ENCODE results near the gene DIPK1A. TPM values are rescaled to one million over a fixed set of nuclear protein-coding genes. Genes with fewer than 3 reads are reported as not detected.

The DIPK1A gene
- total and polyA plus RNA-seq, 4 experiments from 2014 or later, result 14.5 to 29.1 (median 19.9) TPM

- POLR2A ChIA-PET (ENCODE audit: partially characterized antibody), result interaction anchor here (0.5 to 11.5 kb wide), 10 partner anchors 9 to 132 kb away, joined by 3 to 244 read pairs (median 6); partner anchors contain the start of gene RPL5
- CTCF ChIA-PET (ENCODE audit: partially characterized antibody), result interaction anchor here (1.8 to 12.3 kb wide), 6 partner anchors 8 to 109 kb away, joined by 5 to 263 read pairs (median 66); no protein-coding TSS in a partner anchor
Measured at GRCh38 chr1:92964316-92964715, 3.1 kb upstream of the DIPK1A start.

GRCh38 chr1:92961896-92962752 is 862 bp upstream of the DIPK1A start:
- intact Hi-C loops (cut with micrococcal nuclease), result loop anchor here (1.0 to 10.0 kb wide), 10 partner anchors 19 to 1940 kb away; partner anchors contain the start of genes CCDC18, DR1, GFI1 and MTF2
- Mint-ChIP-seq H3K27ac (no peak overlapping the region), H3K27me3 (no peaks in the 10 kb centered on the region), H3K4me3 (no peak overlapping the region), H3K36me3 (peaks cover 0 to 11% of the 10 kb centered on the region in 2 donors), H3K9me3 (peaks cover 0 to 2% (median 0%) of the 10 kb centered on the region in 8 donors), H3K4me1 (peaks cover 22 to 30% (median 26%) of the 10 kb centered on the region in 4 donors)
- Histone ChIP-seq H3K4me1 (ENCODE audit: insufficient read depth, low read length) (peaks cover 68% of the 10 kb centered on the region), H3K9me3 (ENCODE audit: control insufficient read depth in 1 of 2, low read length in 2 of 2) (no peaks in the 10 kb centered on the region), H3K4me3 (ENCODE audit: low read length in 2 of 2) (peak overlapping the region; percentile 33 to 87), H3K36me3 (ENCODE audit: insufficient read depth, low read length) (no peaks in the 10 kb centered on the region), H3K27ac (ENCODE audit: low read depth, low read length) (peak overlapping the region; percentile 98), H3K27me3 (ENCODE audit: insufficient read depth, low read length) (no peaks in the 10 kb centered on the region)
- DNase-seq, result peak; percentile 81 to 92 (median 87)
- POLR2A ChIA-PET (ENCODE audit: partially characterized antibody), result interaction anchor here (0.6 to 11.5 kb wide), 36 partner anchors 11 to 948 kb away, joined by 3 to 244 read pairs (median 6); partner anchors contain the start of genes DR1, MTF2, RPL5 and TMED5
- CTCF ChIA-PET (ENCODE audit: partially characterized antibody), result interaction anchor here (0.6 to 12.3 kb wide), 25 partner anchors 9 to 241 kb away, joined by 3 to 263 read pairs (median 5); partner anchors contain the start of gene RPL5

More at GRCh38 chr1:92964316-92964715, 3.1 kb upstream of the DIPK1A start:
- Mint-ChIP-seq H3K27ac (no peak overlapping the region), H3K27me3 (no peaks in the 10 kb centered on the region), H3K4me1 (peaks cover 13 to 22% (median 17%) of the 10 kb centered on the region in 4 donors), H3K9me3 (peaks cover 0 to 2% (median 0%) of the 10 kb centered on the region in 8 donors), H3K4me3 (no peak overlapping the region), H3K36me3 (peaks cover 0 to 11% of the 10 kb centered on the region in 2 donors)
- no peak for DNase-seq
- Histone ChIP-seq H3K27ac (ENCODE audit: low read depth, low read length) (peak overlapping the region; percentile 98), H3K36me3 (ENCODE audit: insufficient read depth, low read length) (no peaks in the 10 kb centered on the region), H3K4me3 (ENCODE audit: low read length in 2 of 2) (peak overlapping the region in 1 of 2 donors; percentile 15), H3K9me3 (ENCODE audit: control insufficient read depth in 1 of 2, low read length in 2 of 2) (no peaks in the 10 kb centered on the region), H3K27me3 (ENCODE audit: insufficient read depth, low read length) (no peaks in the 10 kb centered on the region), H3K4me1 (ENCODE audit: insufficient read depth, low read length) (peaks cover 61% of the 10 kb centered on the region)
- intact Hi-C loops (cut with micrococcal nuclease), result loop anchor here (5.0 to 10.0 kb wide), 4 partner anchors 380 to 1942 kb away; partner anchors contain the start of genes DR1, GFI1 and ZNF644

GRCh38 chr1:92960395-92961130 is 699 bp downstream of the DIPK1A start:
- Mint-ChIP-seq H3K4me1 (peaks cover 35 to 45% (median 40%) of the 10 kb centered on the region in 4 donors), H3K4me3 (peak overlapping the region; percentile 89 to 98 (median 92)), H3K27ac (peak overlapping the region; percentile 97 to 99 (median 99)), H3K36me3 (peaks cover 0 to 11% of the 10 kb centered on the region in 2 donors), H3K9me3 (peaks cover 0 to 2% (median 0%) of the 10 kb centered on the region in 8 donors), H3K27me3 (no peaks in the 10 kb centered on the region)
- H3K4me1 ChIP-seq (ENCODE audit: insufficient read depth, low read length), result peaks cover 76% of the 10 kb centered on the region
- no peaks in the 10 kb centered on the region for H3K27me3 ChIP-seq (ENCODE audit: insufficient read depth, low read length)
- peak; percentile 75 to 88 (median 80) for DNase-seq
- peak overlapping the region; percentile 98 for H3K27ac ChIP-seq (ENCODE audit: low read depth, low read length)
- POLR2A ChIA-PET (ENCODE audit: partially characterized antibody), result interaction anchor here (0.7 to 11.5 kb wide), 27 partner anchors 8 to 476 kb away, joined by 3 to 244 read pairs (median 14); partner anchors contain the start of genes DR1, MTF2 and RPL5
- CTCF ChIA-PET (ENCODE audit: partially characterized antibody), result interaction anchor here (0.6 to 12.3 kb wide), 29 partner anchors 8 to 129 kb away, joined by 3 to 263 read pairs (median 4); no protein-coding TSS in a partner anchor
- H3K9me3 ChIP-seq (ENCODE audit: control insufficient read depth in 1 of 2, low read length in 2 of 2), result no peaks in the 10 kb centered on the region
- H3K4me3 ChIP-seq (ENCODE audit: low read length in 2 of 2), result peak overlapping the region; percentile 48 to 76
- intact Hi-C loops (cut with micrococcal nuclease), result loop anchor here (1.0 to 10.0 kb wide), 12 partner anchors 9 to 1938 kb away; partner anchors contain the start of genes CCDC18, DR1, GFI1 and MTF2
- H3K36me3 ChIP-seq (ENCODE audit: insufficient read depth, low read length), result no peaks in the 10 kb centered on the region

- no peaks in the 10 kb centered on the region for H3K27me3 Mint-ChIP-seq
- CTCF ChIA-PET (ENCODE audit: partially characterized antibody), result interaction anchor here (1.2 to 12.3 kb wide), 6 partner anchors 9 to 103 kb away, joined by 4 to 263 read pairs (median 50); no protein-coding TSS in a partner anchor
- peaks cover 43 to 65% (median 50%) of the 10 kb centered on the region in 4 donors for H3K4me1 Mint-ChIP-seq
- Histone ChIP-seq H3K4me3 (ENCODE audit: low read length in 2 of 2) (no peak overlapping the region), H3K27me3 (ENCODE audit: insufficient read depth, low read length) (no peaks in the 10 kb centered on the region), H3K27ac (ENCODE audit: low read depth, low read length) (no peak overlapping the region), H3K9me3 (ENCODE audit: control insufficient read depth in 1 of 2, low read length in 2 of 2) (no peaks in the 10 kb centered on the region), H3K36me3 (ENCODE audit: insufficient read depth, low read length) (no peaks in the 10 kb centered on the region), H3K4me1 (ENCODE audit: insufficient read depth, low read length) (peaks cover 69% of the 10 kb centered on the region)
- H3K4me3 Mint-ChIP-seq, result peak overlapping the region; percentile 3 to 70 (median 52)
- H3K36me3 Mint-ChIP-seq, result peaks cover 0 to 11% of the 10 kb centered on the region in 2 donors
- peak overlapping the region; percentile 10 to 87 (median 67) for H3K27ac Mint-ChIP-seq
- POLR2A ChIA-PET (ENCODE audit: partially characterized antibody), result interaction anchor here (0.9 to 11.5 kb wide), 5 partner anchors 22 to 126 kb away, joined by 3 to 244 read pairs (median 47); no protein-coding TSS in a partner anchor
- intact Hi-C loops (cut with micrococcal nuclease), result no loop called here
- no peak for DNase-seq
- peaks cover 0 to 2% (median 0%) of the 10 kb centered on the region in 8 donors for H3K9me3 Mint-ChIP-seq
Measured at GRCh38 chr1:92958203-92958970, 2.9 kb downstream of the DIPK1A start.

DNA sequence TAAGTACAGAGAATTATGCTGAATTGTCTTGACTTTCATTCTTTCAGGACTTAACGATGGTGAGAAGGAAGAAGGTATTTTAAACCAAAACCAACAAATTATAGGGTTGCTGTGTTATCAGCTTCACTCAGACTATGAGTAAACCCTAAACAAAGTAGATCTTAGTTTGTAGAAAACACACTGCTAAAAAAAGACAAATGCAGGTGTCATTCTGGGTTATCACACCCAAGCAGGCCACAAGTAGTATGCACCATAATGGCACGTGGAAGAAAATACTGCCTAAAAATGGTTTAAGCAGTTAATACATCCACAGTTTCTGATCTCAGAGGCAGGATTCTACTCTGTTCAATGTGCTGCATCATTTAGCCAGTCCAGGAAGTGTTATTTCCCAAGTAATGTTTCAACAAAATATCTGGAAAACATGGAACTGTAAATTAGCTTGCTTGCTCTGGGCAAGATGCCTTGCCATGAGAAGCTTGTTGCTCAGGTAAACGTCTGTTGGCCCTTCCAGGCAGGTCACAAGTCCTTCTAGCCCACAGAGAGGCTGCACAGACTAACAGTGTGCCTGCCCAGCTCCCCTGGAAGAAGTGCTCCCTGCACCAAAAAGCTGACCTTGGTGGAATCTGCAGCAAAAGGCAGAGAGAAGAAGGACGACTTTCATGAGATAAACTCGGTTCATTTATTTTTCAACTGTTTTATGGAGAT is 4.1 kb downstream of the DIPK1A start:
- H3K4me3 ChIP-seq (ENCODE audit: low read length in 2 of 2), result peak overlapping the region in 1 of 2 donors; percentile 29
- H3K9me3 ChIP-seq (ENCODE audit: control insufficient read depth in 1 of 2, low read length in 2 of 2), result no peaks in the 10 kb centered on the region
- peaks cover 69% of the 10 kb centered on the region for H3K4me1 ChIP-seq (ENCODE audit: insufficient read depth, low read length)
- H3K9me3 Mint-ChIP-seq, result peaks cover 0 to 2% (median 0%) of the 10 kb centered on the region in 8 donors
- H3K36me3 Mint-ChIP-seq, result peaks cover 0 to 9% of the 10 kb centered on the region in 2 donors
- no peaks in the 10 kb centered on the region for H3K36me3 ChIP-seq (ENCODE audit: insufficient read depth, low read length)
- no peaks in the 10 kb centered on the region for H3K27me3 ChIP-seq (ENCODE audit: insufficient read depth, low read length)
- peak overlapping the region; percentile 7 to 61 (median 42) for H3K4me3 Mint-ChIP-seq
- POLR2A ChIA-PET (ENCODE audit: partially characterized antibody), result interaction anchor here (1.4 to 6.7 kb wide), 3 partner anchors 10 to 98 kb away, joined by 3 to 47 read pairs (median 6); no protein-coding TSS in a partner anchor
- H3K27ac Mint-ChIP-seq, result peak overlapping the region; percentile 32 to 87 (median 51)
- H3K4me1 Mint-ChIP-seq, result peaks cover 49 to 73% (median 53%) of the 10 kb centered on the region in 4 donors
- peak overlapping the region; percentile 20 for H3K27ac ChIP-seq (ENCODE audit: low read depth, low read length)
- DNase-seq, result no peak
- intact Hi-C loops (cut with micrococcal nuclease), result no loop called here
- CTCF ChIA-PET (ENCODE audit: partially characterized antibody), result interaction anchor here (1.3 to 12.3 kb wide), 8 partner anchors 8 to 105 kb away, joined by 3 to 263 read pairs (median 12); no protein-coding TSS in a partner anchor
- H3K27me3 Mint-ChIP-seq, result no peaks in the 10 kb centered on the region
